NCI-H1436 (cell line): ENCODE measurements around the gene OPA3.

Source experiments
- DNase-seq: peaks from one replicate; lab custom pipeline; 2025; lab: John Stamatoyannopoulos, UW

The OPA3 gene

GRCh38 chr19:45478454-45479238 is 106.0 kb downstream of the OPA3 start:
- peak; percentile 83 for DNase-seq

DNA sequence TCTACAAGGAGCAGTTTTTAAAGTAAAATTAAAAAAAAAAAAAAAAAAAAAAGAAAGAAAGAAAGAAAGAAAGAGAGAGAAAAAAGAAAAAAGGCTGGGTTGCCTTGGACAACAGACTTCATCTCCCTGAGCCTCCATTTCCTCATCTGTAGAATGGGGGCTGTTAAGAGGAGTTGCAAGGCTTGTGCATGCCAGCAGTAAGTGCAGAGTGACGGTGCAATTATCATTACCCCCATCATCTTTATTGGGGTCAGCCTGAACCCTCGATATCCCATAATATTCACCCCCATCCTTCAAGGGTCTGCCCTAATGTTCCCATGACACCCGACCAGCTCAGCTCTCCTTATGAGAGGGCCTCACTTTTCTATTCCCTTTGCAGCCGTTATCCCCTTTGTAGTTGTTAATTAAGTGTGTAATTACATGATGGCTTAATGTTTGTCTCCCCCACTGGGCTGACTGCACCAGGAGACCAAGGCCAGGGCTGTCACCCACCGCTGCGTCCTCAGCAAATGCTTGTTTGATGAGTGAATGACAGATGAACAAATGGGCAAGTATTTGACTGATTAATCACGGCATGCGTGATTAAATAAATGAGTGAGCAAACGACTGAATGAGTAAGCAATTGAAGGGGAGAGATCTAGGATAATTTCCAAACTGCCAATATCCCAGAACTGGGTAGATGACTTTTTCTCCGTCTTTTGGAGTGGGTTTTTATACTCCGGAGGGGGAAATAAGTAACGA is 106.7 kb downstream of the OPA3 start:
- DNase-seq = peak; percentile 35
